ENCODE results near the gene CD55. TPM values are rescaled to one million over a fixed set of nuclear protein-coding genes. Genes with fewer than 3 reads are reported as not detected.

Gene CD55
- total RNA-seq, 4 donors from 2014 or later, result 27.2 to 224 (median 59.5) TPM

DNA sequence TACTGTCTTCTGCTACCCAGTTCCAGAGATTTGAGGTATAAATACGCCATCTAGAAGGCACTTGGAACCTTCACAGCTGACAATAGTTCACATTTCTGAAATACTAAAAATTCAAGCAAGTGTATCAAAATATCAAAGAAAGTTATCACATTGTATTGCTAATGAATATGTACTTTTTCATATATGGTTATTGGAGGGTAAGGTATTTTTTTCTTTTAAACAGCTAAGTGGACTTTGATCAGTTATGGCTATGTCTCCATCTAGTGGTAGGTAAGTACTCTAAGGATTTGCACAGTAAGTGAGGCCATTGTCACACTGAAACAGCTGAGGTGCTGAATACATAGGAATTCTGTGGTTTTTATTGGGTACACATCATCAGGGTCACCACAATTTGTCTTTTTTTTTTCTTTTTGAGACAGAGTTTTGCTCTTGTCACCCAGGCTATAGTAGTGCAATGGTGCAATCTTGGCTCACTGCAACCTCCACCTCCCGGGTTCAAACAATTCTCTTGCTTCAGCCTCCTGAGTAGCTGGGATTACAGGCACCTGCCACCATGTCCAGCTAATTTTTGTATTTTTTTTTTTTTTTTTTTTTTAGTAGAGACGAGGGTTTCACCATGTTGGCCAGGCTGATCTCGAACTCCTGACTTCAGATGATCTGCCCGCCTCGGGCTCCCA, 83.5 kb downstream of the CD55 start:
- Histone ChIP-seq H3K9me3 (no peaks in the 10 kb centered on the region), H3K27me3 (no peaks in the 10 kb centered on the region), H3K36me3 (no peaks in the 10 kb centered on the region), H3K4me3 (no peak overlapping the region), H3K27ac (no peak overlapping the region), H3K4me1 (no peaks in the 10 kb centered on the region)
- TF ChIP-seq, protein P1, sequence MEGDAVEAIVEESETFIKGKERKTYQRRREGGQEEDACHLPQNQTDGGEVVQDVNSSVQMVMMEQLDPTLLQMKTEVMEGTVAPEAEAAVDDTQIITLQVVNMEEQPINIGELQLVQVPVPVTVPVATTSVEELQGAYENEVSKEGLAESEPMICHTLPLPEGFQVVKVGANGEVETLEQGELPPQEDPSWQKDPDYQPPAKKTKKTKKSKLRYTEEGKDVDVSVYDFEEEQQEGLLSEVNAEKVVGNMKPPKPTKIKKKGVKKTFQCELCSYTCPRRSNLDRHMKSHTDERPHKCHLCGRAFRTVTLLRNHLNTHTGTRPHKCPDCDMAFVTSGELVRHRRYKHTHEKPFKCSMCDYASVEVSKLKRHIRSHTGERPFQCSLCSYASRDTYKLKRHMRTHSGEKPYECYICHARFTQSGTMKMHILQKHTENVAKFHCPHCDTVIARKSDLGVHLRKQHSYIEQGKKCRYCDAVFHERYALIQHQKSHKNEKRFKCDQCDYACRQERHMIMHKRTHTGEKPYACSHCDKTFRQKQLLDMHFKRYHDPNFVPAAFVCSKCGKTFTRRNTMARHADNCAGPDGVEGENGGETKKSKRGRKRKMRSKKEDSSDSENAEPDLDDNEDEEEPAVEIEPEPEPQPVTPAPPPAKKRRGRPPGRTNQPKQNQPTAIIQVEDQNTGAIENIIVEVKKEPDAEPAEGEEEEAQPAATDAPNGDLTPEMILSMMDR (IDR thresholded peaks at IDR 0.05), result peak; percentile 52 to 71 (median 70)
- TF ChIP-seq POLR2A (IDR thresholded peaks at IDR 0.05), result no peak
- intact Hi-C loops (cut with DNase I; ENCODE audit: low total_unique reads), result no loop called here
- DNase-seq, result no peak

- H3K4me1 ChIP-seq, result no peaks in the 10 kb centered on the region
- H3K9me3 ChIP-seq, result no peaks in the 10 kb centered on the region
- H3K4me3 ChIP-seq, result no peak overlapping the region
- TF ChIP-seq POLR2A (IDR thresholded peaks at IDR 0.05), result no peak
- TF ChIP-seq, protein P1 (IDR thresholded peaks at IDR 0.05), result no peak
- no peaks in the 10 kb centered on the region for H3K27me3 ChIP-seq
- no peak for DNase-seq
- intact Hi-C loops (cut with DNase I; ENCODE audit: low total_unique reads), result no loop called here
- H3K27ac ChIP-seq, result no peak overlapping the region
- H3K36me3 ChIP-seq, result no peaks in the 10 kb centered on the region
Measured at GRCh38 chr1:207405814-207406213, 84.3 kb downstream of the CD55 start.

DNA sequence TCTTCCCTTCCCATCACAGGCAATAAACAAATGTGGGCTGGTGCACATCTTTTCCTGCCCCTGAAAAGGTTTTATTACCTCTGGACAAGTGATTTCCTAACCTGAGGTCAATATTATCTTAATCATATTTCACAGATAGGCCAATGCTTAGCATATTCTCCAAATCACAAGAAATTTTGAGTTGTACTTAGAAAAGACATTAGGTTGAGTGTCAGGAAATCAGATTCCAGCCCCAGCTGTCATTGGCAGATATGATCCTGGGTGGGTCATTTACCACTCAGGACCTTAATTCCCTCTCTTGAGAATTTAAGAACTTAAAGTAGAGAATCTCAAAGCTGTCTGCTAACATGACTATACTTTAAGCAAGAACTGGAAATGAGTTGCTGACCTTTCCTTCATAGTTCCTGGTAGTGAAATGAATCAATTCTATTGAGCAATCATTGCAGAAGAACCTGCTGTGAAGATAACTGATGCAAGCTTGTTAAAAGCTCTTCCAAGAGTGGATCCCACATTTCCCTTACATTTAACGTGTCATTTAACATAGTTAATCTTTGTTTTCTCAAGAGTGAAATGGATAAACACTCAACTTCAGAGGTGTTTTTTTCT, 86.3 kb downstream of the CD55 start:
- Histone ChIP-seq H3K4me1 (no peaks in the 10 kb centered on the region), H3K27me3 (no peaks in the 10 kb centered on the region)
- intact Hi-C loops (cut with DNase I; ENCODE audit: low total_unique reads), result no loop called here

More for the DNA sequence above, 86.3 kb downstream of the CD55 start:
- no peak for DNase-seq
- H3K27ac ChIP-seq, result no peak overlapping the region
- H3K4me3 ChIP-seq, result no peak overlapping the region
- H3K36me3 ChIP-seq, result no peaks in the 10 kb centered on the region
- no peak for TF ChIP-seq POLR2A (IDR thresholded peaks at IDR 0.05)
- TF ChIP-seq, protein P1 (IDR thresholded peaks at IDR 0.05), result no peak
- H3K9me3 ChIP-seq, result no peaks in the 10 kb centered on the region

Other genes with a start within 250 kb of the CD55 start
- not detected for gene C4BPB, start 232.8 kb upstream of the CD55 start, total RNA-seq
- gene C4BPA, start 217.4 kb upstream of the CD55 start, total RNA-seq, result 1 to 10 TPM in 1 of 4 donors, not detected in 3; 1.5 TPM
- gene CR2, start 132.7 kb downstream of the CD55 start, total RNA-seq, result under 1 TPM in 1 of 4 donors, not detected in 3; 0.28 TPM
- 1 to 10 TPM; 1.8 to 3.7 (median 2.5) TPM for gene CR1, start 174.5 kb downstream of the CD55 start, total RNA-seq